VCaP (cell line): ENCODE data around the gene TUBB2B.

ENCODE experiments used
- H3K27ac ChIP-seq: fragments of 450-650 bp; 2 replicates; pipeline ENCODE4 v1.5.1; 2017
- TF ChIP-seq, protein P1 (sequence below): fragments of 450-650 bp; conservative IDR thresholded peaks from 2 replicates; pipeline ENCODE4 v1.5.1; 2017; ENCODE audit warnings: mild to moderate bottlenecking, moderate library complexity

TUBB2B gene

DNA sequence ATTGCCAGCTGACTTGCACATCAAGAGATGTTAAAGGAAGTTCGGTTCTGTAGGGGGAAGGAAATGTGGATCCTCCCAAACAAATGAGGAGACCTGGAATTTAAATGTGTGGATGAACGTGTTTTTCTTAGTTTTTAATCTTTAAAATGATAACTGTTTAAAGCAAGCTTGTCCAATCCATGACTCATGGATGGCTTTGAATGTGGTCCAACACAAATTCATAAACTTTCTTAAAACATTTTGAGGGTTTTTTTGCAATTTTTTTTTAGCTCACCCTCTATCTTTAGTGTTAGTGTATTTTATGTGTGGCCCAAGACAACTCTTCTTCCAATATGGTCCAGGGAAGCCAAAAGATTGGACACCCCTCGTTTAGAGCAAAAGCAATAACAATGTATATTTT lies 12.6 kb downstream of the TUBB2B start:
- TF ChIP-seq, protein P1, sequence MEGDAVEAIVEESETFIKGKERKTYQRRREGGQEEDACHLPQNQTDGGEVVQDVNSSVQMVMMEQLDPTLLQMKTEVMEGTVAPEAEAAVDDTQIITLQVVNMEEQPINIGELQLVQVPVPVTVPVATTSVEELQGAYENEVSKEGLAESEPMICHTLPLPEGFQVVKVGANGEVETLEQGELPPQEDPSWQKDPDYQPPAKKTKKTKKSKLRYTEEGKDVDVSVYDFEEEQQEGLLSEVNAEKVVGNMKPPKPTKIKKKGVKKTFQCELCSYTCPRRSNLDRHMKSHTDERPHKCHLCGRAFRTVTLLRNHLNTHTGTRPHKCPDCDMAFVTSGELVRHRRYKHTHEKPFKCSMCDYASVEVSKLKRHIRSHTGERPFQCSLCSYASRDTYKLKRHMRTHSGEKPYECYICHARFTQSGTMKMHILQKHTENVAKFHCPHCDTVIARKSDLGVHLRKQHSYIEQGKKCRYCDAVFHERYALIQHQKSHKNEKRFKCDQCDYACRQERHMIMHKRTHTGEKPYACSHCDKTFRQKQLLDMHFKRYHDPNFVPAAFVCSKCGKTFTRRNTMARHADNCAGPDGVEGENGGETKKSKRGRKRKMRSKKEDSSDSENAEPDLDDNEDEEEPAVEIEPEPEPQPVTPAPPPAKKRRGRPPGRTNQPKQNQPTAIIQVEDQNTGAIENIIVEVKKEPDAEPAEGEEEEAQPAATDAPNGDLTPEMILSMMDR: no peak
- no peak overlapping the region for H3K27ac ChIP-seq

DNA sequence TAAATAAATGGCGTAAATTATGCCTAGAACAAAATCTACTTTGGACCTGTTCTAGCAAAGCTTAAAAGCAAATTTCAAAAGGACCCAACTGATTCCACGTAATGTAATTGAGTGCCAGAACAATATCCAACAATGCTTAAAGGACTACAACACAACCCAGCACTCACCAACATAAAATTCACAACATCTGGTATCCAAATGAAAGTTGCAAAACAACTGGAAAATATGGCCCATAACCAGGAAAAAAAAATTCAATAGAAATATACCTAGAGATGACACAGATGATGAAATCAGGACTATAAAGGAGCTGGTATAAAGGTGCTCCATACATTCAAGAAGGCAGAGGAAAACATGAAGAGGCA lies 14.1 kb downstream of the TUBB2B start:
- TF ChIP-seq, protein P1: no peak
- no peak overlapping the region for H3K27ac ChIP-seq

GRCh38 chr6:3212261-3212660 lies 15.2 kb downstream of the TUBB2B start:
- TF ChIP-seq, protein P1: no peak
- no peak overlapping the region for H3K27ac ChIP-seq

DNA sequence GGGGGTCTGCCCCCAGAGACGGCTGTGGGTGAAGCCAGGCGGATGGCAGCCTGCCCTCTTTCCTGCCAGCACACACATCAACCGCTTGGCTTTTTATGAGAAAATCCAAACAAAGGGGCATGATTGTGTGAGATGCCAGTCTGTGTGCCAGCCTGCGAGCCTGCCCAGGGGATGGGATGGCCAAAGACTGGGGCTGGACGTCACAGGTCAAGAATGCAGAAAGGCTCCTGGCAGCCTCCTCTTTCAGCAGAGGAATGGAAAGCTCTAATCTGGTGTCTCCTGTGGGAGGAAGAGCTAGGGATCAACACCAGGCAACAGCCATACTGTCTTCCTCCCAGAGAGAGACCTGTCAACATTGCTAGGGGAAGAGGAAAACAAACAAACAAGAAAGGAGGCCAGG lies 15.8 kb downstream of the TUBB2B start:
- no peak overlapping the region for H3K27ac ChIP-seq
- TF ChIP-seq, protein P1: no peak

- TF ChIP-seq, protein P1: no peak
- no peak overlapping the region for H3K27ac ChIP-seq
Measured at GRCh38 chr6:3210024-3210610, 17.3 kb downstream of the TUBB2B start.

GRCh38 chr6:3209114-3210023 lies 18.1 kb downstream of the TUBB2B start:
- no peak overlapping the region for H3K27ac ChIP-seq
- TF ChIP-seq, protein P1: no peak

DNA sequence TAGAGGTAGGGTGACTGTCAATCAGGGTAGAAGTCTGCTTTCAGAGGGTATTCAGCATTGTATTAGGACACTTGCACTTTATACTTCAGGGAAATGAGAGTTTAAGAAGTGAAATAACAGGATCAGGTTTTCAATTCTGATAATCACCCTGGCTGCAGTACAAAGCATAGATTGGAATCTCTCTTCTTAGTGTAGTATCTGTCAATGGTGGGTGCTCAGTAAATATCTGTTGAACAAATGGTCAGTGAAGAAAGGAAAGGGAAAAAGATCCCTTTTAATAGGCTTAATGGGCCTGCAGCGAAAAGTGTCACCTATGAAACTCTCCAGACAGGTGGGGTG lies 18.7 kb downstream of the TUBB2B start:
- TF ChIP-seq, protein P1: no peak
- no peak overlapping the region for H3K27ac ChIP-seq
